Activated CD8-positive, alpha-beta T cell treated with anti-CD3 and anti-CD28 coated beads for 36 hours (primary cell): Measurements from ENCODE around the gene BCAS1. TPM values are rescaled to one million over a fixed set of nuclear protein-coding genes. Genes with fewer than 3 reads are reported as not detected.

Source experiments
- ATAC-seq: fragments of 200-7000 bp; cut with Tn5 transposase; one replicate; pipeline ENCODE4 v1.10.0; 2021; ENCODE audit warnings: mild to moderate bottlenecking, moderate library complexity
- CTCF ChIA-PET: fragments of 350-600 bp; sonication (Branson Sonifier 250); formaldehyde crosslinking; loops from one replicate; lab custom pipeline; 2021; ENCODE audit warnings: antibody characterized with exemption; lab: Charles Lee
- POLR2A ChIA-PET: fragments of 350-600 bp; sonication (Branson Sonifier 250); formaldehyde crosslinking; loops from one replicate; lab custom pipeline; 2021; ENCODE audit warnings: antibody characterized with exemption; lab: Charles Lee
- DNase-seq: peaks from one replicate; pipeline ENCODE4 v3.0.0-alpha.2; 2020
- H3K27ac Mint-ChIP-seq: one replicate; pipeline ENCODE4 v1.8.0; 2021; ENCODE audit warnings: mild to moderate bottlenecking, mixed read lengths
- H3K27me3 Mint-ChIP-seq: one replicate; pipeline ENCODE4 v1.8.0; 2021; ENCODE audit warnings: mixed read lengths
- H3K36me3 Mint-ChIP-seq: one replicate; pipeline ENCODE4 v1.8.0; 2021; ENCODE audit warnings: low read depth, mixed read lengths
- H3K4me1 Mint-ChIP-seq: one replicate; pipeline ENCODE4 v1.8.0; 2021; ENCODE audit warnings: low read depth, mixed read lengths
- H3K4me3 Mint-ChIP-seq: one replicate; pipeline ENCODE4 v1.8.0; 2021; ENCODE audit warnings: mild to moderate bottlenecking, moderate library complexity, mixed read lengths
- H3K9me3 Mint-ChIP-seq: one replicate; pipeline ENCODE4 v1.8.0; 2021; ENCODE audit warnings: mixed read lengths
- intact Hi-C: fragments of 100-400 bp; cut with micrococcal nuclease; formaldehyde crosslinking; loops from one replicate; pipeline ENCODE4 v1.10.0; 2022
- total RNA-seq, 2 experiments: library from RNA; stranded (reverse); gene quantifications; one replicate each; pipeline ENCODE4 v1.2.3, GENCODE V29; 2021
- TF ChIP-seq, protein P1 (sequence below): fragments of 200-600 bp; IDR thresholded peaks from one replicate; pipeline ENCODE4 v1.8.0; 2022; ENCODE audit warnings: antibody characterized with exemption, mild to moderate bottlenecking

Gene BCAS1
- total RNA-seq, 2 experiments from 2014 or later = 0.09 TPM; not detected in 1

DNA sequence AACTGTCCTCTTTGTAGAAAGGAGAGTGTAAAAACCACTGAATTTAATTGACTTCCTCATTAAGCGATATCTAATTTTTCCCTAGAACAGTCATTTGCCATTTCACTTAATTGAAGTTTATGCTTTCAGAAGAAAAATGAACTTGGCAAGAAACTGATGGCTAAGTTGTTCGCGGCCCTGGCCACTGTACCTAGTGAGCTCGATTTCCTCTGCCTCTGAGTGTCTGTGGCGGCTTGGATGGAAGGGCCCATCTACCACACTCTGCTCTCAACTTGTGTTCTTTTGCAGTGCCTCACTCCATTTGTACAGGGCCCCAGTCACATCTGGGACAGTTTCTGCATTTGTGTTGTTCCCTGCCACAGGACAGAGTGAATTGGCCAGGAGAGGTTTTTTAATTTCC lies 102.9 kb downstream of the BCAS1 start:
- Mint-ChIP-seq H3K4me3 (no peak overlapping the region), H3K9me3 (no peaks in the 10 kb centered on the region), H3K27ac (no peak overlapping the region), H3K4me1 (no peaks in the 10 kb centered on the region), H3K27me3 (no peaks in the 10 kb centered on the region), H3K36me3 (no peaks in the 10 kb centered on the region)
- POLR2A ChIA-PET = interaction anchor here (1.0 kb wide), 1 partner anchor 559 kb away, joined by 4 read pairs; no protein-coding TSS in a partner anchor
- DNase-seq (no peak), ATAC-seq (no peak)
- CTCF ChIA-PET = interaction anchor here (2.4 kb wide), 1 partner anchor 9 kb away, joined by 6 read pairs; no protein-coding TSS in a partner anchor
- TF ChIP-seq, protein P1, sequence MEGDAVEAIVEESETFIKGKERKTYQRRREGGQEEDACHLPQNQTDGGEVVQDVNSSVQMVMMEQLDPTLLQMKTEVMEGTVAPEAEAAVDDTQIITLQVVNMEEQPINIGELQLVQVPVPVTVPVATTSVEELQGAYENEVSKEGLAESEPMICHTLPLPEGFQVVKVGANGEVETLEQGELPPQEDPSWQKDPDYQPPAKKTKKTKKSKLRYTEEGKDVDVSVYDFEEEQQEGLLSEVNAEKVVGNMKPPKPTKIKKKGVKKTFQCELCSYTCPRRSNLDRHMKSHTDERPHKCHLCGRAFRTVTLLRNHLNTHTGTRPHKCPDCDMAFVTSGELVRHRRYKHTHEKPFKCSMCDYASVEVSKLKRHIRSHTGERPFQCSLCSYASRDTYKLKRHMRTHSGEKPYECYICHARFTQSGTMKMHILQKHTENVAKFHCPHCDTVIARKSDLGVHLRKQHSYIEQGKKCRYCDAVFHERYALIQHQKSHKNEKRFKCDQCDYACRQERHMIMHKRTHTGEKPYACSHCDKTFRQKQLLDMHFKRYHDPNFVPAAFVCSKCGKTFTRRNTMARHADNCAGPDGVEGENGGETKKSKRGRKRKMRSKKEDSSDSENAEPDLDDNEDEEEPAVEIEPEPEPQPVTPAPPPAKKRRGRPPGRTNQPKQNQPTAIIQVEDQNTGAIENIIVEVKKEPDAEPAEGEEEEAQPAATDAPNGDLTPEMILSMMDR = no peak
- intact Hi-C loops = no loop called here

DNA sequence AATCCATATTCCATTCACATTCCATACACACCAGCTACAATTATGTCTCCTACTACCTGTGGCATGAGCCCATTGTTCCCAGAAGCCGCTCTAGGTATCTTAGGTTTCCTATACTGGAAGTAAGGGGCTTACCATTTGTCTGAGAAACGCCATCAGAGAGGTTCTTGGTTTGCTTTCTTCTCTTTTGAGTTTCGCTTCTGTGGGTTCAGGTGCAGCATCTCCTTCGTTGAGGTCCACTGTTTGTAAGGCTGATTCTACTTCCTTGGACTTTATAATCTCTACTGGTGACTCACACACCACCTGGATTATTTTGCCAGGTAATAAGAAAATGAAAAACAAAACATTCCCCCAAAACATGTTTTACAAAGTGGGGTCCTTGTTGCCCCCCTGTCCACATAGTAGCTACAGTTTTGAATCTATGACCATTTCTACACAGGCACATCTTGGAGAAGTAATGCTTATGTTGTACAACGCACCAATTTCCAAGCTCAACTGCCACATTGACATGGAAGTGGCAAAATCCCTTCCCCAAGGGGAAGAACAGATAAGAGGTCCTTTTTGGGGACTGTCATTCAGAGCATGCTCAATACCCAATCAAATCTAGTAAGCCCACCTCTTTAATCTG lies 103.5 kb downstream of the BCAS1 start:
- Mint-ChIP-seq H3K27me3 (no peaks in the 10 kb centered on the region), H3K4me1 (no peaks in the 10 kb centered on the region), H3K9me3 (no peaks in the 10 kb centered on the region), H3K36me3 (no peaks in the 10 kb centered on the region), H3K4me3 (no peak overlapping the region), H3K27ac (no peak overlapping the region)
- no peak for DNase-seq
- ChIA-PET POLR2A (interaction anchor here (1.0 kb wide), 1 partner anchor 559 kb away, joined by 4 read pairs; no protein-coding TSS in a partner anchor), CTCF (interaction anchor here (2.4 kb wide), 1 partner anchor 9 kb away, joined by 6 read pairs; no protein-coding TSS in a partner anchor)
- TF ChIP-seq, protein P1 = no peak
- intact Hi-C loops = no loop called here
- no peak for ATAC-seq

DNA sequence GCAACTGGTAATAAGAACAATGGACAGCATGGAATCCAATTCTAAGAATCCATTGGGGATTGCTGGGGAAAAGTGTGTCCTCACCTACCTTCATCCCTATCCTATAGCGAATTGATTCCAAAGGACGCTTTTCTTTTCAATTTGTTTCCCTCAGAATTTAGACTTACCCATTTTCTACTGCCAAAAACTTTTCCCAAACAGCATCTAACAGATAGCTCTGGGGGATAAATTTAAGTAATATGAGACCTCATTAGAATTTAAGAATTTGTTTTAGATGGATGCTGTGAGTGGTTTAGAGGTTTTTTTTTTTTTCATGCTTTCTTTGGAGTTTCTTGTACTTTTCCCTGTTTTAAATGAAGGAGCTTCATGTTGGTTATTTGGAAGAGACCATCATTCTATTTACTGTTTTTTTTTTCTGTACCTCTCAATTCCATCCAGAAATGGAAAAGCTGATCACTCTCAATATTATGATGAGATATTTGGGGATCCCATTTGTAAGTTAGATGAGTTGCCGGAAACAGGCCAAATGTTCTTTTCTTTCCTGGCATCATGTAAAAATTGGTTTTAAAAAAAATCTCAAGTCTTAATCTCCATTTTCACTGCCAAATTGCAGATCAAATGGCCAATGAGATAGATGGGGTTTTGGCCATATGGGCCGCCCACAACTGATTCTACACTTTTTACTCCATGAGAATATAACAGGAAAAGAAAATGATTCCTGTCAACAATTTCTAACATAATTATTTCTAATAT lies 105.7 kb downstream of the BCAS1 start:
- DNase-seq (no peak), ATAC-seq (no peak)
- no peaks in the 10 kb centered on the region for H3K9me3 Mint-ChIP-seq
- H3K4me3 Mint-ChIP-seq = no peak overlapping the region
- peaks cover 3% of the 10 kb centered on the region for H3K27me3 Mint-ChIP-seq
- no peaks in the 10 kb centered on the region for H3K4me1 Mint-ChIP-seq
- no peak overlapping the region for H3K27ac Mint-ChIP-seq
- TF ChIP-seq, protein P1 = no peak
- intact Hi-C loops = no loop called here
- ChIA-PET CTCF (no interaction called here), POLR2A (no interaction called here)
- no peaks in the 10 kb centered on the region for H3K36me3 Mint-ChIP-seq

DNA sequence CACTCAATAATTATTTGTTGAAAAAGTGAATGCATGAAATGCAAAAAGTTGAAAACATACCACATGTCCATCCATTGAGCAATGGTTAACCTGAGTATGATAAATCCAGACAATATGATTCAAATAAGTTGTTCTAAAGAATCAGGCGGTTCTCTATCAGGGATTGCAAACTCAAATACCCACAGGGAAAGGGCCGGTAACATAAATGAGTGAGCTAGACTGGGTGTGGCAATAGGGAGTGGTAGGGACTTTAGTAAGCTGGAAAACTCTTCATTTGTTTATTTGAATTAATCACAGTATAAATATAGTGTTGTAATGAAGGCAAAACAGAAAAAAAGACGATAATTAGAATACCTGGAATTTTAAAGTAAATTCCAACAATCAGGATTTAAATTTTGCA lies 106.3 kb downstream of the BCAS1 start:
- Mint-ChIP-seq H3K27ac (no peak overlapping the region), H3K4me3 (no peak overlapping the region), H3K27me3 (peaks cover 3% of the 10 kb centered on the region), H3K4me1 (no peaks in the 10 kb centered on the region), H3K36me3 (no peaks in the 10 kb centered on the region), H3K9me3 (no peaks in the 10 kb centered on the region)
- DNase-seq = no peak
- TF ChIP-seq, protein P1 = no peak
- POLR2A ChIA-PET = no interaction called here
- intact Hi-C loops = no loop called here
- CTCF ChIA-PET = interaction anchor here (1.2 kb wide), 1 partner anchor 747 kb away, joined by 3 read pairs; no protein-coding TSS in a partner anchor
- no peak for ATAC-seq

DNA sequence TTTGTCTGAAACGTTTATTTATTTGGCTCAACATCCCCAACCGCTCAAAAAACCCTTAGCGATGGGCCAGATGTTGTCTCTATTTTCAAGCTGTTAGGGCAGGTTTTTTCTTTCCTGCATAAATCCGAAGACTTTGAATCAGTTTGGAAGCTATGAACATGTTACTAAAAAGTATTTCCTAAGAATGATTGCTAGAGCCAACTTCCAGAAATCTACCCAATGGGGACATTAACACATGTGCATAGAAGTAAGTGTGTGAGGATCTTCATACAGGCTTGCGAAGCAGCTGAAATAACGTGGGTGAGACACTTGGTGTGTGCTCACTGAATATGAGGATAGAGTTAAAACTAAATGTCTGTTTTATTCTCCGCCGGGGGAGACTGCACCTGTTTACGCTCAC lies 106.8 kb downstream of the BCAS1 start:
- ChIA-PET CTCF (interaction anchor here (1.2 kb wide), 1 partner anchor 747 kb away, joined by 3 read pairs; no protein-coding TSS in a partner anchor), POLR2A (no interaction called here)
- intact Hi-C loops = no loop called here
- Mint-ChIP-seq H3K36me3 (no peaks in the 10 kb centered on the region), H3K4me3 (no peak overlapping the region), H3K4me1 (no peaks in the 10 kb centered on the region), H3K27me3 (peaks cover 3% of the 10 kb centered on the region), H3K27ac (no peak overlapping the region), H3K9me3 (no peaks in the 10 kb centered on the region)
- ATAC-seq (no peak), DNase-seq (no peak)
- TF ChIP-seq, protein P1 = no peak
